Ecto neural progenitor cell (in vitro differentiated cells): ENCODE results near the gene ACSL3.
"Not testable (repeated sequence)": the region's sequence is repeated elsewhere in the genome, so short reads cannot be mapped to it uniquely, and the experiment has no call there.

Experiments used
- DNase-seq: peaks from one replicate; pipeline ENCODE4 v3.0.0-alpha.2; 2018; ENCODE audit warnings: low spot score

Gene ACSL3

GRCh38 chr2:222976521-222977061 is 115.8 kb downstream of the ACSL3 start:
- no peak for DNase-seq

GRCh38 chr2:222977121-222977520 is 116.3 kb downstream of the ACSL3 start:
- DNase-seq, result no peak

GRCh38 chr2:222978850-222979249 is 118.0 kb downstream of the ACSL3 start:
- no peak for DNase-seq

- DNase-seq, result no peak
Observed at GRCh38 chr2:222979484-222979883, 118.6 kb downstream of the ACSL3 start.

- no peak for DNase-seq
Observed at GRCh38 chr2:222982010-222982908, 121.4 kb downstream of the ACSL3 start.

- no peak for DNase-seq
Observed at GRCh38 chr2:222982909-222983265, 122.1 kb downstream of the ACSL3 start.

GRCh38 chr2:222984908-222985307 is 124.1 kb downstream of the ACSL3 start:
- no peak for DNase-seq

GRCh38 chr2:222989431-222989830 is 128.6 kb downstream of the ACSL3 start:
- no peak for DNase-seq

GRCh38 chr2:222990206-222990605 is 129.4 kb downstream of the ACSL3 start:
- DNase-seq, result not testable (repeated sequence)

GRCh38 chr2:222992137-222992536 is 131.3 kb downstream of the ACSL3 start:
- no peak for DNase-seq
